ENCODE measurements around the gene DLG2. TPM values are rescaled to one million over a fixed set of nuclear protein-coding genes. Genes with fewer than 3 reads are reported as not detected.

The DLG2 gene
- total and polyA plus RNA-seq, 9 donors: 2.5 to 20.7 (median 12.0) TPM

GRCh38 chr11:83914995-83915394 lies 1712.1 kb downstream of the DLG2 start:
- H3K4me1 ChIP-seq (ENCODE audit: insufficient read depth): no peaks in the 10 kb centered on the region
- H3K36me3 ChIP-seq: no peaks in the 10 kb centered on the region
- no peak overlapping the region for H3K27ac ChIP-seq
- no peak for DNase-seq
- H3K27me3 ChIP-seq: no peaks in the 10 kb centered on the region
- TF ChIP-seq EP300 (IDR thresholded peaks at IDR 0.05) (no peak), POLR2A (IDR thresholded peaks at IDR 0.05) (no peak), CTCF (IDR thresholded peaks at IDR 0.05) (no peak)
- no peak overlapping the region for H3K4me3 ChIP-seq
- intact Hi-C loops (cut with DNase I): no loop called here
- no peaks in the 10 kb centered on the region for H3K9me3 ChIP-seq

- Histone ChIP-seq H3K36me3 (no peaks in the 10 kb centered on the region), H3K4me1 (ENCODE audit: insufficient read depth) (no peaks in the 10 kb centered on the region), H3K27me3 (no peaks in the 10 kb centered on the region), H3K27ac (no peak overlapping the region), H3K9me3 (no peaks in the 10 kb centered on the region), H3K4me3 (no peak overlapping the region)
- intact Hi-C loops (cut with DNase I): no loop called here
- DNase-seq: no peak
- 86 to 89% (median 87%) methylated on average over 5 of the region's 5 CpGs for WGBS, 3 donors
- no peak for TF ChIP-seq CTCF (IDR thresholded peaks at IDR 0.05)
- no peak for TF ChIP-seq EP300 (IDR thresholded peaks at IDR 0.05)
- no peak for TF ChIP-seq POLR2A (IDR thresholded peaks at IDR 0.05)
Measured at GRCh38 chr11:83909579-83910534, 1717.3 kb downstream of the DLG2 start.

- H3K27ac ChIP-seq: no peak overlapping the region
- intact Hi-C loops (cut with DNase I): no loop called here
- no peaks in the 10 kb centered on the region for H3K36me3 ChIP-seq
- WGBS, 3 donors: 87 to 95% (median 92%) methylated on average over 7 of the region's 7 CpGs
- no peaks in the 10 kb centered on the region for H3K9me3 ChIP-seq
- no peak for TF ChIP-seq POLR2A (IDR thresholded peaks at IDR 0.05)
- H3K4me1 ChIP-seq (ENCODE audit: insufficient read depth): no peaks in the 10 kb centered on the region
- no peak overlapping the region for H3K4me3 ChIP-seq
- DNase-seq: no peak
- no peaks in the 10 kb centered on the region for H3K27me3 ChIP-seq
Measured at GRCh38 chr11:83908298-83908856, 1718.8 kb downstream of the DLG2 start.

GRCh38 chr11:83895516-83895915 lies 1731.6 kb downstream of the DLG2 start:
- intact Hi-C loops (cut with DNase I): no loop called here
- Histone ChIP-seq H3K9me3 (no peaks in the 10 kb centered on the region), H3K4me1 (ENCODE audit: insufficient read depth) (no peaks in the 10 kb centered on the region), H3K27ac (no peak overlapping the region), H3K27me3 (no peaks in the 10 kb centered on the region), H3K4me3 (no peak overlapping the region), H3K36me3 (no peaks in the 10 kb centered on the region)
- DNase-seq: no peak
- TF ChIP-seq POLR2A (IDR thresholded peaks at IDR 0.05) (no peak), CTCF (IDR thresholded peaks at IDR 0.05) (no peak), EP300 (IDR thresholded peaks at IDR 0.05) (no peak)

- no peak for DNase-seq
- Histone ChIP-seq H3K9me3 (no peaks in the 10 kb centered on the region), H3K27ac (no peak overlapping the region), H3K36me3 (no peaks in the 10 kb centered on the region), H3K4me1 (ENCODE audit: insufficient read depth) (no peaks in the 10 kb centered on the region), H3K27me3 (no peaks in the 10 kb centered on the region), H3K4me3 (no peak overlapping the region)
- TF ChIP-seq CTCF (IDR thresholded peaks at IDR 0.05): no peak
- no peak for TF ChIP-seq POLR2A (IDR thresholded peaks at IDR 0.05)
- TF ChIP-seq EP300 (IDR thresholded peaks at IDR 0.05): no peak
- intact Hi-C loops (cut with DNase I): no loop called here
- WGBS, 3 donors: 94 to 100% (median 95%) methylated on average over 1 of the region's 1 CpG
Measured at GRCh38 chr11:83881428-83881827, 1745.7 kb downstream of the DLG2 start.

All from ovary (tissue), 9 donors.